ENCODE results near the gene NDUFS8. TPM values are rescaled to one million over a fixed set of nuclear protein-coding genes. Genes with fewer than 3 reads are reported as not detected.

The NDUFS8 gene
- polyA plus RNA-seq, 1 donor from 2014 or later = 169 TPM

DNA sequence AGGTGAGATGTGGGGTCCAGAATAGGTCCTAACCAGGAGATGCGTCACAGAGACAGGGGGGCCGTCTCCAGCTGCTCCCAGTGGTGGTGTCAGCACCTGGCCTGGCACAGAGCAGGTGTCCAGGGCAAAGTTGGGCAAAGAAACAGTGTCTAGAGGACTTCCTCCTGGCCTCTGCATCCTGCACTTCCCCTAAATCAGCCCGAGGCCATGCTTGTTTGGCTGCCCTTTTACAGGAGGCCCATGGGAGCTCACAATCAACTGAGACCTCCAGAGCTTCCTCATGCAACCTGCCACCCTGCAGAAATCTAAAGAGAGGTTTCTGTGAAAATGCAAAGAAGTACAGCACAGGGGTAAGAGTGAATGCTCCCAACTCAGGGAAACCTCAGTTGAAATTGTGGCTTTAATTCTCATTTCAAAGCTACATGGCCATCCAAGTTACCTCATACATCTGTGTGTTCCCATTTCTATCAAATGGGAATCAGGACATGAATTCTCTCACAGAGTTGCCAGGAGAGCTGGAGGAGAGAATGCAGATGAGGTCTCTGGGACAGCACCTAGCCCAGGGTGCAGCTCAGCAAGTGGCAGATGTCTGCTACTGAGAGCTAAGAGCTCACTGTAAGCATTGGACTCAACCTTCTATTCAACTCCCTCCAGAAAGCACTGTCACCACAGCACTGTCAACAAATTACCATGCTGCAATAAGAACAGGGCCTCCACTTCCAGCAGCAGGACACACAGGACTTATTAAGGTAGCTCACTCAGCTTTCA is 41.0 kb downstream of the NDUFS8 start:
- H3K9ac ChIP-seq (ENCODE audit: low read length) = no peak overlapping the region
- H4K20me1 ChIP-seq (ENCODE audit: insufficient read depth) = no peaks in the 10 kb centered on the region
- H3K27ac ChIP-seq (ENCODE audit: low read length) = no peak overlapping the region
- H3K9me3 ChIP-seq (ENCODE audit: low read length) = no peaks in the 10 kb centered on the region
- no peak overlapping the region for H2AFZ ChIP-seq (ENCODE audit: low read depth, low read length)
- H3K9me2 ChIP-seq (ENCODE audit: insufficient read depth, low read length) = no peaks in the 10 kb centered on the region
- no peaks in the 10 kb centered on the region for H3F3A ChIP-seq (ENCODE audit: insufficient read depth, low read length, poor library complexity, severe bottlenecking)
- no peak for TF ChIP-seq MXI1 (conservative IDR thresholded peaks at IDR 0.05; ENCODE audit: poor library complexity, severe bottlenecking)
- TF ChIP-seq RAD21 (conservative IDR thresholded peaks at IDR 0.05) = no peak
- TF ChIP-seq EZH2 (IDR thresholded peaks at IDR 0.05; ENCODE audit: borderline replicate concordance, insufficient read depth, low read length, poor library complexity, severe bottlenecking) = no peak
- TF ChIP-seq, protein P1, sequence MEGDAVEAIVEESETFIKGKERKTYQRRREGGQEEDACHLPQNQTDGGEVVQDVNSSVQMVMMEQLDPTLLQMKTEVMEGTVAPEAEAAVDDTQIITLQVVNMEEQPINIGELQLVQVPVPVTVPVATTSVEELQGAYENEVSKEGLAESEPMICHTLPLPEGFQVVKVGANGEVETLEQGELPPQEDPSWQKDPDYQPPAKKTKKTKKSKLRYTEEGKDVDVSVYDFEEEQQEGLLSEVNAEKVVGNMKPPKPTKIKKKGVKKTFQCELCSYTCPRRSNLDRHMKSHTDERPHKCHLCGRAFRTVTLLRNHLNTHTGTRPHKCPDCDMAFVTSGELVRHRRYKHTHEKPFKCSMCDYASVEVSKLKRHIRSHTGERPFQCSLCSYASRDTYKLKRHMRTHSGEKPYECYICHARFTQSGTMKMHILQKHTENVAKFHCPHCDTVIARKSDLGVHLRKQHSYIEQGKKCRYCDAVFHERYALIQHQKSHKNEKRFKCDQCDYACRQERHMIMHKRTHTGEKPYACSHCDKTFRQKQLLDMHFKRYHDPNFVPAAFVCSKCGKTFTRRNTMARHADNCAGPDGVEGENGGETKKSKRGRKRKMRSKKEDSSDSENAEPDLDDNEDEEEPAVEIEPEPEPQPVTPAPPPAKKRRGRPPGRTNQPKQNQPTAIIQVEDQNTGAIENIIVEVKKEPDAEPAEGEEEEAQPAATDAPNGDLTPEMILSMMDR (IDR thresholded peaks at IDR 0.05; ENCODE audit: poor library complexity, severe bottlenecking) = no peak
- TF ChIP-seq, protein P2, sequence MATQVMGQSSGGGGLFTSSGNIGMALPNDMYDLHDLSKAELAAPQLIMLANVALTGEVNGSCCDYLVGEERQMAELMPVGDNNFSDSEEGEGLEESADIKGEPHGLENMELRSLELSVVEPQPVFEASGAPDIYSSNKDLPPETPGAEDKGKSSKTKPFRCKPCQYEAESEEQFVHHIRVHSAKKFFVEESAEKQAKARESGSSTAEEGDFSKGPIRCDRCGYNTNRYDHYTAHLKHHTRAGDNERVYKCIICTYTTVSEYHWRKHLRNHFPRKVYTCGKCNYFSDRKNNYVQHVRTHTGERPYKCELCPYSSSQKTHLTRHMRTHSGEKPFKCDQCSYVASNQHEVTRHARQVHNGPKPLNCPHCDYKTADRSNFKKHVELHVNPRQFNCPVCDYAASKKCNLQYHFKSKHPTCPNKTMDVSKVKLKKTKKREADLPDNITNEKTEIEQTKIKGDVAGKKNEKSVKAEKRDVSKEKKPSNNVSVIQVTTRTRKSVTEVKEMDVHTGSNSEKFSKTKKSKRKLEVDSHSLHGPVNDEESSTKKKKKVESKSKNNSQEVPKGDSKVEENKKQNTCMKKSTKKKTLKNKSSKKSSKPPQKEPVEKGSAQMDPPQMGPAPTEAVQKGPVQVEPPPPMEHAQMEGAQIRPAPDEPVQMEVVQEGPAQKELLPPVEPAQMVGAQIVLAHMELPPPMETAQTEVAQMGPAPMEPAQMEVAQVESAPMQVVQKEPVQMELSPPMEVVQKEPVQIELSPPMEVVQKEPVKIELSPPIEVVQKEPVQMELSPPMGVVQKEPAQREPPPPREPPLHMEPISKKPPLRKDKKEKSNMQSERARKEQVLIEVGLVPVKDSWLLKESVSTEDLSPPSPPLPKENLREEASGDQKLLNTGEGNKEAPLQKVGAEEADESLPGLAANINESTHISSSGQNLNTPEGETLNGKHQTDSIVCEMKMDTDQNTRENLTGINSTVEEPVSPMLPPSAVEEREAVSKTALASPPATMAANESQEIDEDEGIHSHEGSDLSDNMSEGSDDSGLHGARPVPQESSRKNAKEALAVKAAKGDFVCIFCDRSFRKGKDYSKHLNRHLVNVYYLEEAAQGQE (IDR thresholded peaks at IDR 0.05; ENCODE audit: borderline replicate concordance) = no peak
- TF ChIP-seq POLR2AphosphoS5 (IDR thresholded peaks at IDR 0.05) = no peak
- no peak for TF ChIP-seq SMC3 (conservative IDR thresholded peaks at IDR 0.05; ENCODE audit: poor library complexity)
- TF ChIP-seq EP300 (conservative IDR thresholded peaks at IDR 0.05; ENCODE audit: poor library complexity, severe bottlenecking) = no peak
- TF ChIP-seq TAF1 (IDR thresholded peaks at IDR 0.05; ENCODE audit: low read depth) = no peak
- no peak overlapping the region for H3K4me2 ChIP-seq (ENCODE audit: low read length)
- no peak overlapping the region for H3K4me3 ChIP-seq (ENCODE audit: low read length)
- no peaks in the 10 kb centered on the region for H3K79me2 ChIP-seq (replicated peaks; ENCODE audit: insufficient read depth, low read length)
- no peaks in the 10 kb centered on the region for H3K27me3 ChIP-seq (ENCODE audit: insufficient read depth, low read depth, low read length)
- H3K36me3 ChIP-seq (ENCODE audit: insufficient read depth, low read length) = peaks cover 7% of the 10 kb centered on the region

DNA sequence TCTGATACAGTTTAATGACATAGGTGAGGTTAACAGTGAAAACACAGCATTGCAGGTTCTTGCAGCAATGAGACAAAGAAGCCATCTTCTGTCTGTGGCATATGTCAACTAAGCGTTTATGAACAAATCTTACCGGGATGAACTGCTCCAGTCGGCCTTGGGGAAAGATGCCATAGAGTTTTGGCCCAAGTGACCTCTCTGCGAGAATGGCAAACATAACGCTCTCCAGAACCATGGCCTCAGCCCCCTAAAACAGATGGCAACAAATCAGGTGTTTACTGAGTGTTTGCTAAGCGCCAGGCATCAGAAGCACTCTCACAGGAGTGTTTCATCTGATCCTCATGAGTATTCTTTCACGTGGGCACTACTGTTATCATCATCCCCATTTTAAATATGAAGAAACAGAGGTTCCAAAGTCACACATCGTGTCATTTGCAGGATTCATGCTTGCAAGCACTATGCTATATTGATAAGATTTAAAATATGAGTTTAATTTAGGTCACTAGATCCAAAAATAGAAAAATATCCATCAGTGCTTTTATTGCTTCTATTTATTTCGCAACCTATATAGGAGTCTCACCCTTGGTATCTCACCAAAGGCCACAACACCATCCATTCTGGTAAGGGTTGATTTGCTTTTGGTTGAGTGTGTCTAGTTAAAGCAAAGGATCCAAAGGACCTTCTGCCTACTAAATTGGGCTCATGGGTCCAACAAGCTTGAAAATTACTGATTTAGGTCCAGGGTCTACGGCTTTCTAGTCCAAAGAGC is 44.3 kb downstream of the NDUFS8 start:
- H3F3A ChIP-seq (ENCODE audit: insufficient read depth, low read length, poor library complexity, severe bottlenecking) = no peaks in the 10 kb centered on the region
- no peak overlapping the region for H3K4me3 ChIP-seq (ENCODE audit: low read length)
- H3K79me2 ChIP-seq (replicated peaks; ENCODE audit: insufficient read depth, low read length) = no peaks in the 10 kb centered on the region
- H2AFZ ChIP-seq (ENCODE audit: low read depth, low read length) = no peak overlapping the region
- H3K27ac ChIP-seq (ENCODE audit: low read length) = no peak overlapping the region
- no peak overlapping the region for H3K4me2 ChIP-seq (ENCODE audit: low read length)
- TF ChIP-seq, protein P2 (IDR thresholded peaks at IDR 0.05; ENCODE audit: borderline replicate concordance) = no peak
- TF ChIP-seq TAF1 (IDR thresholded peaks at IDR 0.05; ENCODE audit: low read depth) (no peak), EZH2 (IDR thresholded peaks at IDR 0.05; ENCODE audit: borderline replicate concordance, insufficient read depth, low read length, poor library complexity, severe bottlenecking) (no peak), SMC3 (conservative IDR thresholded peaks at IDR 0.05; ENCODE audit: poor library complexity) (no peak), POLR2AphosphoS5 (IDR thresholded peaks at IDR 0.05) (no peak), EP300 (conservative IDR thresholded peaks at IDR 0.05; ENCODE audit: poor library complexity, severe bottlenecking) (no peak), MXI1 (conservative IDR thresholded peaks at IDR 0.05; ENCODE audit: poor library complexity, severe bottlenecking) (no peak), RAD21 (conservative IDR thresholded peaks at IDR 0.05) (no peak)
- TF ChIP-seq, protein P1 (IDR thresholded peaks at IDR 0.05; ENCODE audit: poor library complexity, severe bottlenecking) = no peak
- H3K9ac ChIP-seq (ENCODE audit: low read length) = no peak overlapping the region
- H3K9me3 ChIP-seq (ENCODE audit: low read length) = no peaks in the 10 kb centered on the region
- no peaks in the 10 kb centered on the region for H4K20me1 ChIP-seq (ENCODE audit: insufficient read depth)
- H3K27me3 ChIP-seq (ENCODE audit: insufficient read depth, low read depth, low read length) = no peaks in the 10 kb centered on the region
- H3K9me2 ChIP-seq (ENCODE audit: insufficient read depth, low read length) = no peaks in the 10 kb centered on the region
- H3K36me3 ChIP-seq (ENCODE audit: insufficient read depth, low read length) = no peaks in the 10 kb centered on the region

Measured in neural cell (in vitro differentiated cells).